Left ventricle myocardium inferior (tissue), 1 donor: ENCODE data around the gene TBC1D19. TPM values are rescaled to one million over a fixed set of nuclear protein-coding genes. Genes with fewer than 3 reads are reported as not detected.

Source experiments
- DNase-seq: peaks from one replicate; pipeline ENCODE4 v3.0.0-alpha.2; 2020
- H3K27ac ChIP-seq: fragments of 200-600 bp; replicated peaks from 2 replicates; pipeline ENCODE4 v1.8.0; 2021
- H3K27me3 ChIP-seq: fragments of 200-600 bp; 2 replicates; pipeline ENCODE4 v1.8.0; 2021; ENCODE audit warnings: low read depth
- H3K36me3 ChIP-seq: fragments of 200-600 bp; 2 replicates; pipeline ENCODE4 v1.8.0; 2021
- H3K4me1 ChIP-seq: fragments of 200-600 bp; 2 replicates; pipeline ENCODE4 v1.8.0; 2021
- H3K4me3 ChIP-seq: fragments of 200-600 bp; 2 replicates; pipeline ENCODE4 v1.8.0; 2021; ENCODE audit warnings: mild to moderate bottlenecking, moderate library complexity
- H3K9me3 ChIP-seq: fragments of 200-600 bp; replicated peaks from 2 replicates; pipeline ENCODE4 v1.8.0; 2021
- intact Hi-C: fragments of 100-400 bp; cut with micrococcal nuclease; formaldehyde crosslinking; loops from one replicate; pipeline ENCODE4 v1.11.0; 2022
- total RNA-seq: library from RNA; stranded (reverse); fragmentation: NEBNext Ultra II Directional; extraction: Animal tissue kit (Norgen Biotek cat#: 25700); gene quantifications from one replicate; pipeline ENCODE4 v1.2.1, GENCODE V29; 2021
- TF ChIP-seq, protein P1 (sequence below): fragments of 200-600 bp; IDR thresholded peaks from 2 replicates; pipeline ENCODE4 v1.8.0; 2021; ENCODE audit warnings: antibody characterized with exemption, mild to moderate bottlenecking, borderline replicate concordance
- donor health status: DM: no; HTN: yes; CAD: no; lungs with severe emphysema.

The TBC1D19 gene
- total RNA-seq, 1 donor from 2014 or later, result 8.6 TPM

GRCh38 chr4:26596843-26597242 lies 13.0 kb downstream of the TBC1D19 start:
- intact Hi-C loops, result no loop called here
- H3K27me3 ChIP-seq, result no peaks in the 10 kb centered on the region

GRCh38 chr4:26601204-26601603 lies 17.3 kb downstream of the TBC1D19 start:
- DNase-seq, result no peak
- TF ChIP-seq, protein P1, sequence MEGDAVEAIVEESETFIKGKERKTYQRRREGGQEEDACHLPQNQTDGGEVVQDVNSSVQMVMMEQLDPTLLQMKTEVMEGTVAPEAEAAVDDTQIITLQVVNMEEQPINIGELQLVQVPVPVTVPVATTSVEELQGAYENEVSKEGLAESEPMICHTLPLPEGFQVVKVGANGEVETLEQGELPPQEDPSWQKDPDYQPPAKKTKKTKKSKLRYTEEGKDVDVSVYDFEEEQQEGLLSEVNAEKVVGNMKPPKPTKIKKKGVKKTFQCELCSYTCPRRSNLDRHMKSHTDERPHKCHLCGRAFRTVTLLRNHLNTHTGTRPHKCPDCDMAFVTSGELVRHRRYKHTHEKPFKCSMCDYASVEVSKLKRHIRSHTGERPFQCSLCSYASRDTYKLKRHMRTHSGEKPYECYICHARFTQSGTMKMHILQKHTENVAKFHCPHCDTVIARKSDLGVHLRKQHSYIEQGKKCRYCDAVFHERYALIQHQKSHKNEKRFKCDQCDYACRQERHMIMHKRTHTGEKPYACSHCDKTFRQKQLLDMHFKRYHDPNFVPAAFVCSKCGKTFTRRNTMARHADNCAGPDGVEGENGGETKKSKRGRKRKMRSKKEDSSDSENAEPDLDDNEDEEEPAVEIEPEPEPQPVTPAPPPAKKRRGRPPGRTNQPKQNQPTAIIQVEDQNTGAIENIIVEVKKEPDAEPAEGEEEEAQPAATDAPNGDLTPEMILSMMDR, result no peak
- no peak overlapping the region for H3K4me3 ChIP-seq
- intact Hi-C loops, result no loop called here
- H3K27me3 ChIP-seq, result no peaks in the 10 kb centered on the region
- no peak overlapping the region for H3K27ac ChIP-seq
- H3K9me3 ChIP-seq, result peaks cover 6% of the 10 kb centered on the region
- H3K4me1 ChIP-seq, result no peaks in the 10 kb centered on the region
- no peaks in the 10 kb centered on the region for H3K36me3 ChIP-seq

More at GRCh38 chr4:26596843-26597242, 13.0 kb downstream of the TBC1D19 start:
- no peaks in the 10 kb centered on the region for H3K4me1 ChIP-seq
- no peak for DNase-seq
- H3K36me3 ChIP-seq, result no peaks in the 10 kb centered on the region
- no peak overlapping the region for H3K27ac ChIP-seq
- no peak overlapping the region for H3K4me3 ChIP-seq
- TF ChIP-seq, protein P1, result no peak
- peaks cover 6% of the 10 kb centered on the region for H3K9me3 ChIP-seq

DNA sequence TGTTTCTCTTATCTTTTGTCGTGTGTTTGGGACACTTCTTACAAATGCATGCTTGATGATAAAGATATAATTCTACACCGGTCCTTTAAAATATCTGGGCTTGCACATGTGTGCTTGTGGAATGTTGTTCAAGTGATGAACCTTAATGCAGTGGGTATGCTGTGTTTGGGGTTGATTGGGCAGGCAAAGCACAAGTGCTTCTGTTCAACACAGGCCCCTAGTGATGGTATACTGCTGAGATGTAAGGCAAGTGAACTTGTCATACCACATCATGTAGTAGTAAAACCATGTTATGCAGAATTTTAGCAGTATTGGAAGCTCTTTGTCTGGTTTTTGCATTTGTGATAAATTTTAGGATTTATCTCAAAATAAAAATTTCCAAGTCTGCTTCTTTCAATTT lies 23.9 kb downstream of the TBC1D19 start:
- Histone ChIP-seq H3K36me3 (no peaks in the 10 kb centered on the region), H3K27ac (no peak overlapping the region), H3K4me3 (no peak overlapping the region), H3K9me3 (no peaks in the 10 kb centered on the region), H3K4me1 (peaks cover 16% of the 10 kb centered on the region), H3K27me3 (no peaks in the 10 kb centered on the region)
- intact Hi-C loops, result no loop called here
- TF ChIP-seq, protein P1, result no peak
- DNase-seq, result no peak

GRCh38 chr4:26609391-26609790 lies 25.5 kb downstream of the TBC1D19 start:
- H3K36me3 ChIP-seq, result no peaks in the 10 kb centered on the region
- TF ChIP-seq, protein P1, result no peak
- intact Hi-C loops, result no loop called here

DNA sequence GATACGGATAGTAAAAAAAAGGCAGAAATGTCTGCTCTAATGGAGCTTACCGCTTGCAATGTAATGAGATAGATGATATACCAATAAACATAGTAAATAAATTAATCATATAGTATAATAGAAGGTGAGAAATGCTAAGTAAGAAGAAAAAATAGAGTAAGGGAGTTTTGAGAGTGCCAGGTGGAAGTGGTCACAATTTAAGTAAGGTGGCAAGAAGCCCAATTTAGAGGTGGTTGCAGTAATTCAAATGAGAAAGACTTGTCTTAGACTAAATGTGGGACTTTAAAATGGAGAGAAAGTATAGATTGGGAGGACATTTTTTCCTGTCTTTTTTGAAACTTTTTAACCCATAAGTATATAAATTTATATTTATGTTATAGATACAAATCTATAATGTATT lies 26.0 kb downstream of the TBC1D19 start:
- H3K27ac ChIP-seq, result no peak overlapping the region
- no peaks in the 10 kb centered on the region for H3K27me3 ChIP-seq
- no peaks in the 10 kb centered on the region for H3K9me3 ChIP-seq
- DNase-seq, result no peak
- H3K4me3 ChIP-seq, result no peak overlapping the region
- no peaks in the 10 kb centered on the region for H3K36me3 ChIP-seq
- H3K4me1 ChIP-seq, result peaks cover 27% of the 10 kb centered on the region
- TF ChIP-seq, protein P1, result no peak
- intact Hi-C loops, result no loop called here

More at GRCh38 chr4:26609391-26609790, 25.5 kb downstream of the TBC1D19 start:
- no peak for DNase-seq
- H3K27me3 ChIP-seq, result no peaks in the 10 kb centered on the region
- H3K27ac ChIP-seq, result no peak overlapping the region
- H3K9me3 ChIP-seq, result no peaks in the 10 kb centered on the region
- H3K4me1 ChIP-seq, result peaks cover 27% of the 10 kb centered on the region
- H3K4me3 ChIP-seq, result no peak overlapping the region
